Activated CD8-positive, alpha-beta memory T cell treated with anti-CD3 and anti-CD28 coated beads, Interleukin-2, amount 50 U/mL, for 24 hours (primary cell): Measurements from ENCODE around the gene ZFHX3.

Source experiments
- DNase-seq: peaks from one replicate; pipeline ENCODE4 v3.0.0-alpha.2; 2020; ENCODE audit errors: extremely low read depth

The ZFHX3 gene

GRCh38 chr16:72878301-72879269 lies 169.3 kb downstream of the ZFHX3 start:
- no peak for DNase-seq

GRCh38 chr16:72877374-72878028 lies 170.4 kb downstream of the ZFHX3 start:
- DNase-seq = no peak

- no peak for DNase-seq
Observed at GRCh38 chr16:72876981-72877373, 171.0 kb downstream of the ZFHX3 start.

DNA sequence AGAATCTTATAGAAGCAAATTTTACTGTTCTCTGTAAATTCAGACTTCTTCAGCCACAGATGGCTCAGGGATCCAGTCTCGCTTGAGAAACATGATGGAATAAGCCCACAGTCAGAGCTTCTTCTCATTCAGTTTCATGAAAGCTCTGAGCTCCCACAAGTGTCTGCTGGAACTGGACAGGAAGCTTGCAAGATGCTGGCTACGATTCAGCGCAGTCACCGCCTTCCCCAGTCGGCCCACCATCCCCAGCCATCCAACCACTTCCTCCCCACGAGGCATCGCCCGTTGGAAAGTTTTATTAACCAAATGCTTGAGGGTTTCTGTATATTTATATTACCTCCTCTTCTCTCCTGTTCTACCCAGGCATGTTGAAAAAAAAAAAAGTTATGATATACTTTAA lies 171.7 kb downstream of the ZFHX3 start:
- no peak for DNase-seq

- DNase-seq = no peak
Observed at GRCh38 chr16:72875291-72876031, 172.5 kb downstream of the ZFHX3 start.

DNA sequence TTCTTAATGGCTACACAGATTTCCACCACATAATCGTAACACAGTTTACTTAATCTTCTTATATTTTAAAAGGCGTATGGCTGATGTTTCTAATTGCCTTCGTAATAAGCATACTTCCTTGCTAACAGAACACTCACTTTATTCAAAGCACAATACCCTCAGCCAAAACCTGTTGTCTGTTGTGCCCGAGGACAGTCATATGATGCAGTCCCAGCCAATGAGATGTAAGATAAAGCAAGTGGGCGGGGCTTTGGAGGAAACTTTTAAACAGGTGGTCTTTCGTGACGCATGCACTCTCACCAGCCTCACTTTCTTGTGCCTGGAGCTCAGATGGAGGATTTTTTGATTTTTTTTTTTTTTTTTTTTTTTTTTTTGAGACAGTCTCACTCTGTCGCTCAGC lies 174.1 kb downstream of the ZFHX3 start:
- DNase-seq = no peak

DNA sequence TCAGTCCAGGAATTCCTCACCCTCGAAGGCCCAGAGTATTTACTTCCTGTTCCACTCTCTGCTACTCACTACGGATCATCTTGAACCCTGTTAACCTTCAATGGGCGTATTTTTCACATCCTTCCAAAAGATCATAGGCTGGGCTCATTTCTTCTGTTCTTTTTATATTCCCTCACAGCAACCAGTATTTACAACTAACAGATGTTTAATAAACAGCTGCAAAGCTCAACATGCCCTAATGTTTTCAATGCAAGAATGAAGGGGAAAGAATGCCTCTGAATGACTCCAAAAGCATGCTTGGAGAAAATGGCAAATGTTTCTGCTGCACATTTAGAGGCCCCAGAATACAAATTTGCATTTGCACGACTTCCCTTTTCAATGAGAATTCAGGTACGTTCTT lies 174.9 kb downstream of the ZFHX3 start:
- DNase-seq = no peak

- no peak for DNase-seq
Observed at GRCh38 chr16:72865835-72866234, 182.1 kb downstream of the ZFHX3 start.

DNA sequence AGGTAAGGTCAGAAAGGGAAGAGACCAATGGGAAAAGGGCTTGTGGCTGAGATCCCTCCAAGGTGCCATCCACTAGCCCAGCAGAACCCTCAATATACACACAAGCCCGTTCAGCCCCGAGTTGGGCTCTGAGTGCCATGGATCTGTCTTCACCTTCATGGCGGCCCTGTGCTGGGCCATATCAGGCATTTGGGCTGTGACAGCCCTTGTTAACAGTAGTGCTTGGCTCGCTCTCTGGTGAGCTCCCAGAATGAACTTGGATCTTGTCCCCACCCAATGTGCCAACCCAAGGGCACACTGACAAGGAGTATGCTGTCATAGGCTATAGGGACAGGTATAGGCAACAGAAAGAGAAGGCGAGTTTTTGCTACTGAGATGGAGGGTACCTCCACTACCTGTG lies 182.7 kb downstream of the ZFHX3 start:
- DNase-seq = no peak

DNA sequence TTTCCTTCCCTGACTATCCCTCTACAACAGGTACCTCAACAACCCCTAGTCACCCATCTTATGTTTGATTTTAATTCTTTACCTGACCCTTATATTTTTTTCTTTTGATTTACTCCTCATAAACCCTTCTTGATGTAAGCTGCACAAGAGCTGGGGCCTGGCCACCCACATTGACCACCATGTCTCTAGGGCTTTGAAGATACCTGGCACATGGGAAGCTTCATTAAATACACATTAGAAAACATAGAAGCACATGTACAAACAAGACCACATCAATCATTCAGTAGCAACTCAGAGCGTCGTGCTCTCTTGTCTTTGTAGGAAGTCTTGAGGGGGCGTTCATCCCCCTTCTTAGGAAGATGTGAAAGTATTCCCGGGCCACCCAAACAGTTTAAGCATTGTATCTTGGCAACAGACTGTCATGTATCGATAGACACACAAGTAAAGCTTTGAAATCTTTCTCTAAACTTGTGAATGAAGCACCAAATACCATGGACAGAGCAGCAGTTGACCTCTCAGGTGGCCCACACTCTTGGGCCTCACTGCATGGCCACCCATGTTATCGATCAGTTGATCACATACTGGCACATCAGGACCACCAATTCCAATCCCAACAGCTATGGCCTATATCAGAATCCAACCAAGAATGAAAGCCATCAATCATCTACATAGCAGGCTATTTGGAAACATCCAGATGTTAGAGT lies 183.6 kb downstream of the ZFHX3 start:
- DNase-seq = no peak

- DNase-seq = no peak
Observed at GRCh38 chr16:72862090-72862489, 185.8 kb downstream of the ZFHX3 start.

GRCh38 chr16:72860726-72861562 lies 187.0 kb downstream of the ZFHX3 start:
- no peak for DNase-seq

GRCh38 chr16:72859581-72859980 lies 188.3 kb downstream of the ZFHX3 start:
- DNase-seq = no peak

- DNase-seq = no peak
Observed at GRCh38 chr16:72858665-72859493, 189.0 kb downstream of the ZFHX3 start.

DNA sequence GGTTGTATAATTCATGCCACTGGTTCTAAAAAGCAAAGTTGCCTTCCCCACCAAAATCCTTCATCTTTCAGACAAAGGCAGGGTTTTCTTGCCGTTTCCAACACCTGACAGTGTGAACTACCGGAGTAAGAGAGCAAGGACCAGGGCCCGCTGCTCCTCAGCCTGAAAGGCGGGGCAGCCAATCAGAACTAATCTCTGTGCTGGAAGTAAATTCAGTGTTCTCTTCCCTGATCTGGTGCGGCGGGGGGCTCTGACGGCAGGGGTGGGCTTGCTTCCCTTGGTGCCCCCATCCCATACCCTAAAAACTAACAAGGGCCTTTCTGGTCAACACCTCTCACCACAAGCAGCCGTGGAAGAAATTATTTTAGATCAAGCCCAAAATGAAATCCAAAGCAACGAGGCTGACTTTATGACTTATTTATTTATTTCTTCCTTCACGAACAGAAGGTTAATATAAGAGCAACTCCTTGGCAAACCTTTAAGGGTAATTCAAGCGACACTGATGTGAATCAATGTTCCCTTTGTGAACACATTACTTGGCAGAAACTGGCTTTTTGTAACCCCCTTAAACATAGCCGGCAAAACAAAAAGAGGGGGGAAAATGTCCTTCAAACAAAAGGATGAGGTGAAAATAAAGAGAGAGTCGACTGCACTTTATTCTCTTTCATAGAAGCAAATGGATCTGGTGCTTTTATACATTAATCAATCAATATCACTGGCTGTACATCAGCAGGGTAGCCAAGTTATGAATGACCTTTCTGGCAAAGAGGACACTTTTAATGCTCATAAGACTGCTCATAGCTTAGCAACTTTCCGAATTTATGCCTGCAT lies 189.9 kb downstream of the ZFHX3 start:
- DNase-seq = no peak

GRCh38 chr16:72856797-72857196 lies 191.1 kb downstream of the ZFHX3 start:
- no peak for DNase-seq

- DNase-seq = no peak
Observed at GRCh38 chr16:72854267-72854959, 193.5 kb downstream of the ZFHX3 start.

- DNase-seq = no peak
Observed at GRCh38 chr16:72853575-72854266, 194.2 kb downstream of the ZFHX3 start.
